Bronchial epithelial cell (primary cell): Measurements from ENCODE around the gene NEK5. TPM values are rescaled to one million over a fixed set of nuclear protein-coding genes. Genes with fewer than 3 reads are reported as not detected.
"Not testable (repeated sequence)": the region's sequence is repeated elsewhere in the genome, so short reads cannot be mapped to it uniquely, and the experiment has no call there.

ENCODE experiments used
- DNase-seq: peaks from one replicate; pipeline ENCODE4 v3.0.0-alpha.2; 2010; ENCODE audit warnings: low read depth
- FAIRE-seq: peaks from 2 replicates; lab custom pipeline; 2011; peaks lifted over from hg19 to GRCh38; lab: Jason Lieb, UNC
- H3K27me3 ChIP-seq: 2 replicates; pipeline ENCODE4 v1.5.1; 2011; ENCODE audit warnings: low read length; ENCODE audit not compliant: control insufficient read depth, insufficient read depth
- H3K36me3 ChIP-seq: 2 replicates; pipeline ENCODE4 v1.5.1; 2011; ENCODE audit warnings: low read length; ENCODE audit not compliant: control insufficient read depth, insufficient read depth
- H3K4me3 ChIP-seq: 2 replicates; pipeline ENCODE4 v1.5.1; 2011; ENCODE audit warnings: mild to moderate bottlenecking, low read depth, low read length, control low read depth
- CTCF ChIP-seq: IDR thresholded peaks from 2 replicates; pipeline ENCODE4 v1.5.1; 2011; ENCODE audit warnings: mild to moderate bottlenecking, moderate library complexity, low read length, control low read depth, inconsistent platforms; ENCODE audit not compliant: insufficient read depth, severe bottlenecking
- total RNA-seq: library from RNA; depleted of rRNA; stranded (reverse); fragments of >200 nt; gene quantifications from 2 replicates; pipeline ENCODE4 v1.2.1, GENCODE V29; 2014

The NEK5 gene
- total RNA-seq, 1 donor from 2014 or later, result 0.26 TPM

- Histone ChIP-seq H3K36me3 (no peaks in the 10 kb centered on the region), H3K27me3 (no peaks in the 10 kb centered on the region), H3K4me3 (no peak overlapping the region)
- DNase-seq, result no peak
- no peak for FAIRE-seq
- no peak for TF ChIP-seq CTCF
These were observed 46.3 kb downstream of the NEK5 start for GRCh38 chr13:52082601-52083000.

DNA sequence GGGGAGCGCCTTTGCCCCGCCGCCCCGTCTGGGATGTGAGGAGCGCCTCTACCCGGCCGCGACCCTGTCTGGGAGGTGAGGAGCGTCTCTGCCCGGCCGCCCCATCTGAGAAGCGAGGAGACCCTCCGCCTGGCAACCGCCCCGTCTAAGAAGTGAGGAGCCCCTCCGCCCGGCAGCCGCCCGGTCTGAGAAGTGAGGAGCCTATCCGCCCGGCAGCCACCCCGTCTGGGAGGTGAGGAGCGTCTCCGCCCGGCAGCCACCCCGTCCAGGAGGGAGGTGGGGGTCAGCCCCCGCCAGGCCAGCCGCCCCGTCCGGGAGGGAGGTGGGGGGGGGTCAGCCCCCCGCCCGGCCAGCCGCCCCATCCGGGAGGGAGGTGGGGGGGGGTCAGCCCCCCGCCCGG, 49.0 kb downstream of the NEK5 start:
- not testable (repeated sequence) for FAIRE-seq, DNase-seq, H3K36me3 ChIP-seq, H3K27me3 ChIP-seq, H3K4me3 ChIP-seq

DNA sequence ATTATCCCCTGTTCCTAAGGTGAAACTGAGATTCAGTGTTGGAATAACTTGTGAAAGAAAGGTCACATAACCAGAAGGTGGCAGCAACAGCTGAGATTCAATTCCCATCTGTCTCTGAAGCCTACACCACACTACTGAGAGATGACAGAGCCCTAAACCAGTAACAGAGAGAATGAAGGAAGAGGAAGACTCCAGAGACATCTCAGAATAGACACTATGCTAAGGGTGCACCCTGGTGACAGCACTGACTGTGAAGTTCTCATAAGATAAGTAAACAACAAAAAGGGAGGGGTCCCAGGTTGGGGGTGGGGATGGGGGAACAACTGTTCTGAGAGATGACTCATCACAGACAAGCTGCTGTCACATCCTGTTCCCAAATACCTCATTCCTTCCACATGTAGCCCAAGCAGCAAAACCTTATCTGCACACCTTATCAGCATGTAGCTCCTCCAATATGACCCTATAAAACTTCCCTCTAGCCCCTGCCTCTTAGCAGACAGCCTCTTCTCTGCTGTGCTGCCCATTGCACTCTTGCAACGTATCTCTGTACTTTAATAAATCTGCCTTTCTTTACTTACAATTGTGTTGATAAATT, 57.8 kb downstream of the NEK5 start:
- no peaks in the 10 kb centered on the region for H3K36me3 ChIP-seq
- H3K4me3 ChIP-seq, result no peak overlapping the region
- no peak for FAIRE-seq
- TF ChIP-seq CTCF, result peak; percentile 17
- no peaks in the 10 kb centered on the region for H3K27me3 ChIP-seq
- DNase-seq, result peak; percentile 53

GRCh38 chr13:52067237-52067636, 61.6 kb downstream of the NEK5 start:
- Histone ChIP-seq H3K36me3 (no peaks in the 10 kb centered on the region), H3K4me3 (no peak overlapping the region), H3K27me3 (no peaks in the 10 kb centered on the region)
- FAIRE-seq, result no peak
- no peak for DNase-seq
- no peak for TF ChIP-seq CTCF

- no peak overlapping the region for H3K4me3 ChIP-seq
- FAIRE-seq, result no peak
- TF ChIP-seq CTCF, result no peak
- peak; percentile 31 for DNase-seq
- H3K27me3 ChIP-seq, result no peaks in the 10 kb centered on the region
- no peaks in the 10 kb centered on the region for H3K36me3 ChIP-seq
These were observed 67.3 kb downstream of the NEK5 start for GRCh38 chr13:52061587-52061986.

DNA sequence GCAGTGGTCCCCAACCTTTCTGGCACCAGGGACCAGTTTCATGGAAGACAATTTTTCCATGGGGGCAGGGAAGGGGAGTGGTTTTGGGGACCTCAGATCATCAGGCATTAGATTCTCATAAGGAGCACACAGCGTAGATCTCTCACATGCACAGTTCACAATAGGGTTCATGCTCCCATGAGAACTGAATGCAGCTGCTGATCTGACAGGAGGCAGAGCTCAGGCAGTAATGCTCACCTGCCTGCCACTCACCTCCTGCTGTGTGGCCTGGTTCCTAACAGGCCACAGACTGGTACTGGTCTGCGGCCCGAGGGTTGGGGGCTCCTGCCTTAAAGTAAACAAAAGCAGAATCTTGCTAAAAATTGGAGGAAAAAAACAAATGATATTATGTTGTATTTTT, 67.8 kb downstream of the NEK5 start:
- not testable (repeated sequence) for H3K36me3 ChIP-seq, DNase-seq, H3K27me3 ChIP-seq, FAIRE-seq, H3K4me3 ChIP-seq

DNA sequence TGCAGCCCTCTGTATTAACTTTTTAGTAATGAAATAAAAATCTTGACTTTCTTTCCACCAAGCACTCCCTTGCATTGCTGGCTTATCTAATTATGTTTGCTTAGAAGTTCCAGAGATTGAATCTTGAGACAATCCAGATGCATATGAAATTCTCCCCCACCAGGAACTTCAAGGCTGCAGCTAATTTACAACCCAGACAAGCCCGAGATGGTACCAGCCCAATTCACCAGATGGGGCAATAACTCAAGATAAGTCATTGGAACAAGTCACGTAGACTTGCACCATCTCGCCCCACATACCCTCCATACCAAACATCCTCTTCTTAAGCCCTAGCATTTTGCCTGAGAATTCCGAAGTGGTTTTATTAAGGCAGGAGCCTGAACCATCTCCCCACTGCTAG, 75.4 kb downstream of the NEK5 start:
- Histone ChIP-seq H3K36me3 (no peaks in the 10 kb centered on the region), H3K27me3 (no peaks in the 10 kb centered on the region), H3K4me3 (no peak overlapping the region)
- peak; percentile 15 for DNase-seq
- no peak for FAIRE-seq
- TF ChIP-seq CTCF, result no peak
